SU-DHL-6 (cell line): ENCODE data around the gene KLHDC8A.

Experiments used
- H2AFZ ChIP-seq: fragments of 200-600 bp; sonication (generic); 2 replicates; pipeline ENCODE4 v1.6.1; 2014; ENCODE audit warnings: low read depth, mild to moderate bottlenecking, moderate library complexity, mixed read lengths, antibody characterized with exemption, low read length; ENCODE audit not compliant: severe bottlenecking
- H3F3A ChIP-seq: fragments of 200-600 bp; shearing (Covaris generic); 2 replicates; pipeline ENCODE4 v1.6.0; 2016; ENCODE audit warnings: antibody characterized with exemption, mild to moderate bottlenecking; ENCODE audit not compliant: insufficient read depth
- H3K27ac ChIP-seq: fragments of 200-600 bp; sonication (generic); 2 replicates; pipeline ENCODE4 v1.5.1; 2016; ENCODE audit warnings: low read depth, mild to moderate bottlenecking, low read length, moderate library complexity, mixed read lengths
- H3K27me3 ChIP-seq: fragments of 200-600 bp; sonication (generic), shearing (Covaris generic); 2 replicates; pipeline ENCODE4 v1.6.0; 2014; ENCODE audit warnings: mild to moderate bottlenecking, low read length
- H3K36me3 ChIP-seq: fragments of 200-600 bp; sonication (generic); 2 replicates; pipeline ENCODE4 v1.6.1; 2014; ENCODE audit warnings: mild to moderate bottlenecking, low read length, mixed read lengths
- H3K4me2 ChIP-seq: fragments of 300-600, 200-600 bp; shearing (Covaris generic), sonication (generic); 2 replicates; pipeline ENCODE4 v1.6.0; 2014; ENCODE audit warnings: low read length, low read depth, mild to moderate bottlenecking; ENCODE audit not compliant: poor library complexity, severe bottlenecking
- H3K4me3 ChIP-seq: fragments of 200-600 bp; sonication (generic); 2 replicates; pipeline ENCODE4 v1.5.1; 2014; ENCODE audit warnings: antibody characterized with exemption, low read length, mild to moderate bottlenecking, mixed read lengths; ENCODE audit not compliant: insufficient read depth, poor library complexity, severe bottlenecking
- H3K79me2 ChIP-seq: fragments of 200-600 bp; sonication (generic); 2 replicates; pipeline ENCODE4 v1.6.1; 2014; ENCODE audit warnings: mild to moderate bottlenecking, low read length, moderate library complexity; ENCODE audit not compliant: insufficient read depth
- H3K9ac ChIP-seq: fragments of 200-600 bp; sonication (generic); 2 replicates; pipeline ENCODE4 v1.7.0; 2014; ENCODE audit warnings: mild to moderate bottlenecking, low read length
- H3K9me2 ChIP-seq: fragments of 200-600 bp; sonication (generic); replicated peaks from 2 replicates; pipeline ENCODE4 v1.6.1; 2014; ENCODE audit warnings: low read length; ENCODE audit not compliant: insufficient read depth
- H3K9me3 ChIP-seq: fragments of 200-600 bp; sonication (generic); 2 replicates; pipeline ENCODE4 v1.6.1; 2014; ENCODE audit warnings: low read length, mixed read lengths; ENCODE audit not compliant: insufficient read depth
- H4K20me1 ChIP-seq: fragments of 200-600 bp; sonication (generic); 2 replicates; pipeline ENCODE4 v1.6.1; 2014; ENCODE audit warnings: low read depth, mild to moderate bottlenecking, antibody characterized with exemption, low read length, moderate library complexity, mixed read lengths
- EZH2phosphoT487 ChIP-seq: fragments of 200-600 bp; sonication (generic), shearing (Covaris generic); conservative IDR thresholded peaks from 2 replicates; pipeline ENCODE4 v1.6.1; 2018; ENCODE audit warnings: mild to moderate bottlenecking, antibody characterized with exemption, low read length, moderate library complexity, mixed read lengths
- TF ChIP-seq, protein P1 (sequence below): fragments of 200-600 bp; sonication (generic); IDR thresholded peaks from one replicate; pipeline ENCODE4 v1.5.1; 2017; ENCODE audit warnings: antibody characterized with exemption, mild to moderate bottlenecking, low read length, moderate library complexity; ENCODE audit not compliant: insufficient read depth, poor library complexity, severe bottlenecking

Gene KLHDC8A

DNA sequence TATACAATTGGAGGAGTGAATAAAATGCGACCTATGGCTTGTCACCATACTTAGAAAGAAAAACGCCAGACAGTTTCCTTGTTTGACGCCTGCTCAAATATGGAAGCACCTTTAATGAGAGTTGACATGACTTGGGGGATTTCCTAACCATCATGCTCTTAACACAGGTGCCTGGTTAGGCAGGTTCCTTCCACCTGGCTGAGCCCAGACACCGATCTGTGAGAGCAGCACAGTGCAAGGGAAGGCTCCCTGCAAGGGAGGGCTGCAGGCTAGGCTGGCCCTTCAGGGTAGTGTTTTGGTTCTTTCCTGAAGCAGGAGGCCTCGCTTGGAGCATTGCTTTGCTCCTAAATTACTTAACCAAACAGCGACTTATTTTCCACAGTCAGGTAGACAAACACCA is 24.6 kb upstream of the KLHDC8A start:
- H3K27me3 ChIP-seq, result no peaks in the 10 kb centered on the region
- no peaks in the 10 kb centered on the region for H3K9me3 ChIP-seq
- no peaks in the 10 kb centered on the region for H3K79me2 ChIP-seq
- no peak overlapping the region for H3K27ac ChIP-seq
- TF ChIP-seq, protein P1, sequence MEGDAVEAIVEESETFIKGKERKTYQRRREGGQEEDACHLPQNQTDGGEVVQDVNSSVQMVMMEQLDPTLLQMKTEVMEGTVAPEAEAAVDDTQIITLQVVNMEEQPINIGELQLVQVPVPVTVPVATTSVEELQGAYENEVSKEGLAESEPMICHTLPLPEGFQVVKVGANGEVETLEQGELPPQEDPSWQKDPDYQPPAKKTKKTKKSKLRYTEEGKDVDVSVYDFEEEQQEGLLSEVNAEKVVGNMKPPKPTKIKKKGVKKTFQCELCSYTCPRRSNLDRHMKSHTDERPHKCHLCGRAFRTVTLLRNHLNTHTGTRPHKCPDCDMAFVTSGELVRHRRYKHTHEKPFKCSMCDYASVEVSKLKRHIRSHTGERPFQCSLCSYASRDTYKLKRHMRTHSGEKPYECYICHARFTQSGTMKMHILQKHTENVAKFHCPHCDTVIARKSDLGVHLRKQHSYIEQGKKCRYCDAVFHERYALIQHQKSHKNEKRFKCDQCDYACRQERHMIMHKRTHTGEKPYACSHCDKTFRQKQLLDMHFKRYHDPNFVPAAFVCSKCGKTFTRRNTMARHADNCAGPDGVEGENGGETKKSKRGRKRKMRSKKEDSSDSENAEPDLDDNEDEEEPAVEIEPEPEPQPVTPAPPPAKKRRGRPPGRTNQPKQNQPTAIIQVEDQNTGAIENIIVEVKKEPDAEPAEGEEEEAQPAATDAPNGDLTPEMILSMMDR, result no peak
- TF ChIP-seq EZH2phosphoT487, result no peak
- H3K9ac ChIP-seq, result no peak overlapping the region
- no peaks in the 10 kb centered on the region for H3F3A ChIP-seq
- no peaks in the 10 kb centered on the region for H4K20me1 ChIP-seq
- H3K9me2 ChIP-seq, result no peaks in the 10 kb centered on the region
- H3K4me2 ChIP-seq, result no peak overlapping the region
- H3K36me3 ChIP-seq, result no peaks in the 10 kb centered on the region
- no peak overlapping the region for H2AFZ ChIP-seq
- no peak overlapping the region for H3K4me3 ChIP-seq

DNA sequence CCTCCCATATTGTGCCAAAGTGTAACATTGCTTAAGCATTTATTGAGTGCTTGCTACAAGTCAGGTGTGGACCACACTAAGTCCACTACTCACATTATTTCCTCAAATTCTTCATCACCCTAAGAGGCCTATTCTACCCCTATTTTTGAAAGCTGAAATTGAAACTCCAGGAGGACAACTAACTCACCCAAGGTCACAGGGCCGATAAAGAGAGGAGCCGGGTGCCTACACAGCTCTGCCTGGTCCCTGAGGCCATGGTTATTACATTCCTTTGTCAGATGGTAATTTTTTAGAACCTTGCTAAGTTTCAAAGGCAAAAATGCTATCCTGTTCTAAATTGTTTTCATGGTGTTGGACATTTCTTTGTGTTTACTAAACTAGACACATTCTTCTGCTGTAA is 24.2 kb upstream of the KLHDC8A start:
- H3K9me2 ChIP-seq, result no peaks in the 10 kb centered on the region
- H3K27ac ChIP-seq, result no peak overlapping the region
- H4K20me1 ChIP-seq, result no peaks in the 10 kb centered on the region
- TF ChIP-seq EZH2phosphoT487, result no peak
- TF ChIP-seq, protein P1, result no peak
- H3F3A ChIP-seq, result no peaks in the 10 kb centered on the region
- no peaks in the 10 kb centered on the region for H3K9me3 ChIP-seq
- H3K79me2 ChIP-seq, result no peaks in the 10 kb centered on the region
- H2AFZ ChIP-seq, result no peak overlapping the region
- H3K9ac ChIP-seq, result no peak overlapping the region
- H3K36me3 ChIP-seq, result no peaks in the 10 kb centered on the region
- H3K4me3 ChIP-seq, result no peak overlapping the region
- H3K27me3 ChIP-seq, result no peaks in the 10 kb centered on the region
- H3K4me2 ChIP-seq, result no peak overlapping the region

DNA sequence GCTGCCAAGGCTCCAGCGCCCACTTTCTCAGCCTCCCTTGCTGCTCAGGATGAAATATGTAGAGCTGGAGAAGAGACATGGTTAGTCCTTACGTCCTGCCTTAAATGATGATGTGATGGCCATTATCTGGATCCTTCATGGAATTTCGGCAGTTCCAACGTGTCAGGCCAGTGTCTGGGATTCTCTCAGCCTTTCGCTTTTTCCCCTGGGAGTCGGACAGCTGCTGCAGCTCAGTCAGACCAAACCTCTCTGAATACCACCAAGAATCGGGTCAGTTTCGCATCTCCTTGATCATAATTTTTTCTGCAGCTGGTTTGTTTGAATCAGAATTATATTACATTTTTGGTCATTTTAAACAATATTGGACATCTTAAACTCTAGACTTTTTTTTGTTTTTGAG is 22.3 kb upstream of the KLHDC8A start:
- no peak overlapping the region for H3K4me2 ChIP-seq
- no peaks in the 10 kb centered on the region for H3K9me3 ChIP-seq
- TF ChIP-seq EZH2phosphoT487, result no peak
- TF ChIP-seq, protein P1, result no peak
- no peak overlapping the region for H2AFZ ChIP-seq
- H4K20me1 ChIP-seq, result no peaks in the 10 kb centered on the region
- no peaks in the 10 kb centered on the region for H3K79me2 ChIP-seq
- no peaks in the 10 kb centered on the region for H3K9me2 ChIP-seq
- no peaks in the 10 kb centered on the region for H3K27me3 ChIP-seq
- no peaks in the 10 kb centered on the region for H3F3A ChIP-seq
- H3K9ac ChIP-seq, result no peak overlapping the region
- no peaks in the 10 kb centered on the region for H3K36me3 ChIP-seq
- H3K27ac ChIP-seq, result no peak overlapping the region
- no peak overlapping the region for H3K4me3 ChIP-seq

DNA sequence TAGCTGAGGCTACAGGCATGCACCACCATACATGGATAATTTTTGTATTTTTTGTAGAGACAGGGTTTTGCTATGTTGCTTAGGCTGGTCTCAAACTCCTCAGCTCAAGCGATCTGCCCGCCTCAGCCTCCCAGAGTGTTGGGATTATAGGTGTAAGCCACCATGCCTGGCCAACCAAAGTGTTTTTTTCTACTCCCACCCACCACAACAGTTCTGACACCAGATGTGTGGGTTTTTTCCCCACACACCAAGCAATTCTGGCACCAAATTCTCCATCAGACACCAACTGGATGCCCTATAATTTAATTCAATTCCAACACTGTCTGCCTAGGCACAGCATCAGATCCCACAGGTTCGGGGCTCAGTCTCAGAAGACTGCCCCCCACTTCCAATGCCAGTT is 20.6 kb upstream of the KLHDC8A start:
- Histone ChIP-seq H3K36me3 (no peaks in the 10 kb centered on the region), H3K4me3 (no peak overlapping the region), H3K4me2 (no peak overlapping the region), H4K20me1 (no peaks in the 10 kb centered on the region), H3K9ac (no peak overlapping the region), H3K9me2 (no peaks in the 10 kb centered on the region), H3K9me3 (no peaks in the 10 kb centered on the region), H3K79me2 (no peaks in the 10 kb centered on the region), H3K27me3 (no peaks in the 10 kb centered on the region), H2AFZ (no peak overlapping the region), H3F3A (no peaks in the 10 kb centered on the region), H3K27ac (no peak overlapping the region)
- no peak for TF ChIP-seq EZH2phosphoT487
- TF ChIP-seq, protein P1, result no peak
